Astrocyte (in vitro differentiated cells and primary cell): Measurements from ENCODE around the gene DGKZ. TPM values are rescaled to one million over a fixed set of nuclear protein-coding genes. Genes with fewer than 3 reads are reported as not detected.

ENCODE experiments used
- DNase-seq: peaks from one replicate; pipeline ENCODE4 v3.0.0-alpha.2; 2010; ENCODE audit warnings: low read depth
- FAIRE-seq: peaks from 2 replicates; lab custom pipeline; 2011; peaks lifted over from hg19 to GRCh38; lab: Jason Lieb, UNC
- H2AFZ ChIP-seq: 2 replicates; pipeline ENCODE4 v1.6.0; 2012; ENCODE audit warnings: low read depth, low read length, inconsistent platforms
- H3K27ac ChIP-seq: 2 replicates; pipeline ENCODE4 v1.5.1; 2011; ENCODE audit warnings: low read depth, low read length, inconsistent platforms
- H3K27me3 ChIP-seq: 2 replicates; pipeline ENCODE4 v1.6.0; 2011; ENCODE audit warnings: low read length, inconsistent platforms; ENCODE audit not compliant: insufficient read depth
- H3K36me3 ChIP-seq: 2 replicates; pipeline ENCODE4 v1.5.1; 2011; ENCODE audit warnings: low read length, inconsistent platforms; ENCODE audit not compliant: insufficient read depth
- H3K4me1 ChIP-seq: 2 replicates; pipeline ENCODE4 v1.5.1; 2011; ENCODE audit warnings: low read length, inconsistent platforms; ENCODE audit not compliant: insufficient read depth
- H3K4me2 ChIP-seq: 2 replicates; pipeline ENCODE4 v1.6.0; 2012; ENCODE audit warnings: low read length, inconsistent platforms
- H3K4me3 ChIP-seq: 2 replicates; pipeline ENCODE4 v1.5.1; 2011; ENCODE audit warnings: low read depth, mild to moderate bottlenecking, low read length, inconsistent platforms; ENCODE audit not compliant: insufficient read depth
- H3K79me2 ChIP-seq: 2 replicates; pipeline ENCODE4 v1.6.0; 2012; ENCODE audit warnings: mild to moderate bottlenecking, low read length, inconsistent platforms; ENCODE audit not compliant: insufficient read depth
- H3K9ac ChIP-seq: 2 replicates; pipeline ENCODE4 v1.6.0; 2012; ENCODE audit warnings: mild to moderate bottlenecking, low read length, inconsistent platforms
- H3K9me3 ChIP-seq: 2 replicates; pipeline ENCODE4 v1.5.1; 2012; ENCODE audit warnings: low read depth, mild to moderate bottlenecking, low read length, inconsistent platforms; ENCODE audit not compliant: insufficient read depth
- H4K20me1 ChIP-seq: 2 replicates; pipeline ENCODE4 v1.6.0; 2012; ENCODE audit warnings: low read length, inconsistent platforms; ENCODE audit not compliant: insufficient read depth
- H3K27ac Mint-ChIP-seq: one replicate; pipeline ENCODE4 v1.8.0; 2021; ENCODE audit warnings: mild to moderate bottlenecking, mixed read lengths; ENCODE audit not compliant: unreplicated experiment
- H3K27me3 Mint-ChIP-seq: one replicate; pipeline ENCODE4 v1.8.0; 2021; ENCODE audit warnings: low read depth, mixed read lengths; ENCODE audit not compliant: unreplicated experiment
- H3K36me3 Mint-ChIP-seq: one replicate; pipeline ENCODE4 v1.8.0; 2021; ENCODE audit warnings: low read depth, mixed read lengths; ENCODE audit not compliant: unreplicated experiment
- H3K4me1 Mint-ChIP-seq: one replicate; pipeline ENCODE4 v1.8.0; 2021; ENCODE audit warnings: low read depth, mixed read lengths; ENCODE audit not compliant: unreplicated experiment
- H3K4me3 Mint-ChIP-seq: one replicate; pipeline ENCODE4 v1.8.0; 2021; ENCODE audit warnings: mild to moderate bottlenecking, moderate library complexity, mixed read lengths; ENCODE audit not compliant: unreplicated experiment
- H3K9me3 Mint-ChIP-seq: one replicate; pipeline ENCODE4 v1.8.0; 2021; ENCODE audit warnings: mild to moderate bottlenecking, mixed read lengths; ENCODE audit not compliant: unreplicated experiment
- CTCF ChIP-seq: IDR thresholded peaks from 2 replicates; pipeline ENCODE4 v1.5.1; 2011; ENCODE audit warnings: low read depth, mild to moderate bottlenecking, inconsistent platforms, low read length, moderate library complexity; ENCODE audit not compliant: insufficient read depth
- EZH2 ChIP-seq: IDR thresholded peaks from 2 replicates; pipeline ENCODE4 v1.6.1; 2012; ENCODE audit warnings: mild to moderate bottlenecking, low read length, inconsistent platforms; ENCODE audit not compliant: insufficient read depth
- total RNA-seq: library from RNA; stranded (reverse); gene quantifications from 2 replicates; pipeline ENCODE4 v1.2.1, GENCODE V29; 2021

Gene DGKZ
- total RNA-seq, 1 donor from 2014 or later, result 59.3 TPM

- H3K4me2 ChIP-seq, result peak overlapping the region; percentile 70
- H4K20me1 ChIP-seq, result peaks cover 59% of the 10 kb centered on the region
- no peak for TF ChIP-seq CTCF
- TF ChIP-seq EZH2, result no peak
- H2AFZ ChIP-seq, result no peak overlapping the region
- H3K4me3 ChIP-seq, result no peak overlapping the region
- H3K4me3 Mint-ChIP-seq, result no peak overlapping the region
- DNase-seq (no peak), FAIRE-seq (no peak)
- H3K9me3 Mint-ChIP-seq, result no peaks in the 10 kb centered on the region
- peaks cover 4% of the 10 kb centered on the region for H3K36me3 Mint-ChIP-seq
- H3K27ac Mint-ChIP-seq, result no peak overlapping the region
- H3K79me2 ChIP-seq, result peaks cover 54% of the 10 kb centered on the region
- H3K9ac ChIP-seq, result peak overlapping the region; percentile 59
- no peaks in the 10 kb centered on the region for H3K27me3 Mint-ChIP-seq
- H3K4me1 ChIP-seq, result peaks cover 34% of the 10 kb centered on the region
- peaks cover 22% of the 10 kb centered on the region for H3K4me1 Mint-ChIP-seq
- no peaks in the 10 kb centered on the region for H3K36me3 ChIP-seq
- no peaks in the 10 kb centered on the region for H3K27me3 ChIP-seq
- no peaks in the 10 kb centered on the region for H3K9me3 ChIP-seq
- H3K27ac ChIP-seq, result peak overlapping the region; percentile 8
Measured at GRCh38 chr11:46361283-46362155, 14.3 kb downstream of the DGKZ start.

GRCh38 chr11:46362156-46363030 is 15.1 kb downstream of the DGKZ start:
- H3K27me3 ChIP-seq, result no peaks in the 10 kb centered on the region
- no peak overlapping the region for H3K4me3 ChIP-seq
- H3K9me3 ChIP-seq, result no peaks in the 10 kb centered on the region
- Mint-ChIP-seq H3K27me3 (no peaks in the 10 kb centered on the region), H3K4me3 (no peak overlapping the region), H3K4me1 (peaks cover 16% of the 10 kb centered on the region), H3K9me3 (no peaks in the 10 kb centered on the region), H3K36me3 (no peaks in the 10 kb centered on the region), H3K27ac (peak overlapping the region; percentile 87)
- peaks cover 46% of the 10 kb centered on the region for H3K79me2 ChIP-seq
- H2AFZ ChIP-seq, result peak overlapping the region; percentile 39
- no peak for DNase-seq
- H3K27ac ChIP-seq, result peak overlapping the region; percentile 71
- FAIRE-seq, result no peak
- TF ChIP-seq CTCF (no peak), EZH2 (no peak)
- H4K20me1 ChIP-seq, result peaks cover 51% of the 10 kb centered on the region
- H3K4me1 ChIP-seq, result peaks cover 37% of the 10 kb centered on the region
- no peaks in the 10 kb centered on the region for H3K36me3 ChIP-seq
- H3K4me2 ChIP-seq, result peak overlapping the region; percentile 73
- H3K9ac ChIP-seq, result peak overlapping the region; percentile 59
